Stimulated activated CD8-positive, alpha-beta memory T cell treated with anti-CD3 and anti-CD28 coated beads, Interleukin-4, amount 100 ng/mL, for 24 hours (primary cell): Measurements from ENCODE around the gene THRB.

ENCODE experiments used
- DNase-seq: peaks from one replicate; pipeline ENCODE4 v3.0.0-alpha.2; 2020; ENCODE audit warnings: low read depth

Gene THRB

DNA sequence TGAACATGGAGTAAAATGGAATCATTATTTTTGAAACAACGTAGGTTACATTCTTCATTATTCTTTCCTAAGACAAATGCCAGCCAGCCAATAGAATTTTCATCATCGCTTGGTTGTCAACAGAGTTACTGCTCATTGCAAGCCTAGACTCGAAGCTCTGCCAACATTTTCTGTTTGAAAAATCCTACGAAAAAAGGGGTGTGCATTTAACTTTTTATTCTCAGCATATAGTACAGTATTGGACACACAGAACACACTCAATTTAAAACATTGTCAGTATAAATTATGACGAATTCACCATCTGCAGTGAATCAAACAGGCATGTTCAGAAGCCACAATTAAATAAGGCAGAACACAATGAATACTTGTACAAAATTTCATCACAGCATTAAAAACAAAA is 317.4 kb downstream of the THRB start:
- no peak for DNase-seq

- DNase-seq: no peak
These were observed 320.0 kb downstream of the THRB start for GRCh38 chr3:24174614-24175013.

DNA sequence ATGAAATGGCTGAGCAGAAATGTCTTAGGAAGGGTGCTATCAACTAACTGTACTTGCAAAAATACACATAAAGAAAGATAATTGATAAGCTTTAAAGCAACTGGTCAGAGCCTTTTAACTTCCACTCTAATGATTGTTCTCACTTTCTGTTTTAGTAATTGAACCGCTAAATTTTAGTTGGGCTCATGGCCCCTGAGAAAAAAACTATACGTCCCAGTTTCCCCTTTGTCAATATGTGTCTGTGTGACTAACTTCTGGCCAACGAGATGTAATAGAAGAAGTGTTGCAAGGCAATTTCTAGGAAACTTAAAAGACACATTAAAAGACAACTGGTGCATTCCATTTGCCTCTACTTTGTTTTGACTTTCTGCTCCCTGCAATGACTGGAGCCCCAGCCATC is 325.7 kb downstream of the THRB start:
- no peak for DNase-seq

DNA sequence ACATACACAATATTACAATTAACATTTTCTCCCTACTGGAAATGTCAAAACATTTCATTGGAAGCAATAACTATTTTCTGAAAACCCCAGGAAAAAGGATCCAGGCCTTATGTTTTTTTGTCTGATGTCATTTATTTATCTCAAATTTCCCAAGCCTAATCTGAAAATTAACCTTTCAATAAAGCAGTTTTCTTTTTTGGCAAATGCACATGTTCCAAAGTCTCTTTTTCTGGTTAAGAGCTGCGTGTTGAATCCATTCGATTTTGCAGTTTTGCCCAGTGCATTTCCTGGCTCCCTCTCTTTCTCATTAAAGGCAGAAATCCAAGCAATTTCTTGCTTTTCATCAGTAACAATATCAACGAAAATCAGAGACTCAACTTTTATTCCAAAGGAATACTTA is 327.2 kb downstream of the THRB start:
- no peak for DNase-seq

GRCh38 chr3:24166515-24166914 is 328.1 kb downstream of the THRB start:
- DNase-seq: no peak

DNA sequence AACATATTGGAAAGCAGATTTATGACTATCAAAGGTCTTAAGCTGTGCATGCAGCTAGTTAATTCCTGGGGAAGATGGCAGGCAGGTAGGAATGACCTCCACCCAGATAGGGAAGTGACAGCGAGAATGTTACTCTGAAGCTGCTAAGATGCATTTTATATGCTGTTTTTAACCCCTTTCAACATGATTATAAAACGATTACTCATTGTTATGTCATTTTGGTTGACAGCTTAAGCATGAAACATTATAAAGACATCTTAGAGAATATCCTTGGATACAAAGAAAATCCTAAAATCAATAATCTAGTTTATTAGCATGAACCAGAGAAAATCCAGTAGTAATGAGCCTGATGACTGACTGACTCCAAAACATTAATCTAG is 329.1 kb downstream of the THRB start:
- no peak for DNase-seq

DNA sequence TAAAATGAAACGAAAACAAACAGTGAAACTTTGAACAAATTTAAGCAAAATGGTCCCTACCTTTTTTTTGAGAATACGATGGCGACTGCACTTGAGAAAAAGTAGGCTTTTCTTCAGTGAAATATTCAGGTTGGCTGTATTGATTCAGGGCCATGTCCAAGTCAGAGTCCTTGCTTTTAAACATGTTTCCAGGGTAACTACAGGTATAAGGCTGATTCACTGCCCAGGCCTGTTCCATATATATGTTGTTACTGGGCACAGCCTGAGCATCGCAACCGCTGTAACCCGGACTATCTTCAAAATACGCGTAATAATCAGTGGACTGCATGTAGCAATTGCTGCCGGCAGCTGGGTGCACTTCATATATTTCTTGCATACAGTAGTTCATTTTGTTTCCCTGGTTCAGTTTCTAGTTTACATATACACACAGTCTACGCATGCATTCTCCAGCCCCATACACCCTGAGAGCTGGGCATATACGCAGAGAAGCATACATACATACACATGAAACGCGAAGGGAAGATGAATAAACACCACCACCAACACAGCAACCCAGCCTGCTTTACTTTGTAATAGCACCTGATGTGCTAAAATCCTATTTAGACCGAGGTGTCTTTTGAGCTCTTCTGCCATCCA is 329.6 kb downstream of the THRB start:
- no peak for DNase-seq

DNA sequence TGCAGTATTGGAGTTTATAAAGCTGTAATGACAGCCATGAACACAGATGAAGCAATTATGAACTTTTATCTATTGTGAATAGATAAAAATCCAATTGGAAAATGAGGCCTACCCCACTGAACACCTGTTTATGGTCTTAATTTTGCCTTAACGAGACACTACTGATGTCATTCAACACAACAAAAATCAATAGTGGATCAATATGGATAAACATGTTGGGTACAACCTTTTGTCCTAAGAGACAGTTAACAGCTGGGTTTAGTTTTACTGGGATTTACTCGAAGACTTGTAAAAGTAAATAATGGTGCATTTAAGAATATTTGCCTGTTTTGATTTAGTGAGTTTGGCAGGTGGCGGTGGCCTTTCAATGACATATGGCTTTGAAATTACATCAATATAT is 331.7 kb downstream of the THRB start:
- DNase-seq: no peak

GRCh38 chr3:24161841-24162240 is 332.8 kb downstream of the THRB start:
- DNase-seq: no peak

DNA sequence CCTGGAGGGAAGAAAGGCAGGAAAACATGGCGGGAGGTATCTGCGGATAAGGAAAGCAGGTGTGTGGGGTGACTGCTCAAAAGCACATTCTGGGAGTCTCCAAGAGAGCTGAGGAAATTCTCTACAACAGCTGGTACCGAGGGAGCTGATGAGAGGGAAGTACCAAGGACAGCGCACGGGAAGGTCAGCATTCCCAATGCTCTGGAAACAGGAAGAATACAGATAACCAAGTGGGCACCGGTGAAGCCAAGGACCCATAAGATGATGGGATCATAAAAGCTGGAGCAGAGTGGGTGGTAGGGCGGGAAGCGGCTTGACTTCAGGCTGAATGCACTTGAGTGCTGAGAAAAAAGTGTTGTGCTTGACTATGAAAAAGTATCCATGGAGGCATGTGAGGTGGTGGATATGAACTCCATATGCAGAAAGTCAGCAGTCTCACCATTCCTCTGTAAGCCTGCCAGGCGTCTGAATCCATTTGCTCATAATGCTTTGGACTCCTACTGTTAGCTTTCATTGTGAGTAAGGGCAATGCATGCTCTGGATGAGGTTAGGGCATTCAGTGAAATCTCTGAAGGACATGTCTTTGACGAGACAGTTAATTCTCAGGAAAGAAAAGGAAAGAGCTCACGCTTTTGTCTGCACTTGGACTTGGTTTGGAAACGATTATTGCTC is 334.1 kb downstream of the THRB start:
- DNase-seq: no peak

- no peak for DNase-seq
These were observed 335.7 kb downstream of the THRB start for GRCh38 chr3:24158761-24159454.

DNA sequence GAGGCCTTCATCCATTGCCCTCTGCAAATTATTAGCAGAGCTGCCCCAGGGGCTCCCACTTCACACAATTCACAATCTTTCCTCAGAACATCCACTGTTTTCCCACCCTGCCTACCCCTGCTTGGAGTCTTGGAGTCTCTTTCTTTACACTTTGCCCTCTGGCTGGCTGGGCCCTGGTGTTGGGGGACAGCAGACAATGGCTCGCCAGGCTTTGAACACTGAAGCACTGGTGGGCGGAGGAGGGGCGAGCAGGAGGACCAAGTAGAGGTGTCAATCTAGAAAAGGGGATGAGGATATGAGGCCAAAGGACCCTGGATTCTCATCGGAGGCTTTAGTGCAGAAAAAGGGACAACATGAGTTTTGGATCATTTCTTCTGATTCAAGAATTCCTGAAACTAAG is 337.5 kb downstream of the THRB start:
- no peak for DNase-seq

DNA sequence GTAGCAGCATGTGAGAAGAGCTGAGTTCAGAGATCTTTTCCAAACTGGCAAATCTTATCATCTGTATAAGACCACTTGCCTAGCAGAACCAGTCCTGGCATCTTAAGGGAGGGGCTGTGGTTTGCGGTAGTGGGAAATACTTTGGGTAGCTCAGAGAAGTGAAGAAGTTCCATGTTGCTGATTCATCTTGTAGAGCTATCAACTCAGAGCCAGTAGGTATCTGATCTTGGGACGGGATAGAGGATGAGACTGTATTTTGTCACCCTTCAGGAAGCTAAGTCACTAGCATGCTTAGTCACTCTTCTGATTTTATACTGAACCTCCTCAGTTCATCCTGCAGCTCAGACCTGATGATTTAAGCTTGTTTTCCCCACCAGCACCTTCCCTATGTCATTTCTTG is 338.2 kb downstream of the THRB start:
- DNase-seq: no peak

GRCh38 chr3:24155276-24155675 is 339.4 kb downstream of the THRB start:
- no peak for DNase-seq

DNA sequence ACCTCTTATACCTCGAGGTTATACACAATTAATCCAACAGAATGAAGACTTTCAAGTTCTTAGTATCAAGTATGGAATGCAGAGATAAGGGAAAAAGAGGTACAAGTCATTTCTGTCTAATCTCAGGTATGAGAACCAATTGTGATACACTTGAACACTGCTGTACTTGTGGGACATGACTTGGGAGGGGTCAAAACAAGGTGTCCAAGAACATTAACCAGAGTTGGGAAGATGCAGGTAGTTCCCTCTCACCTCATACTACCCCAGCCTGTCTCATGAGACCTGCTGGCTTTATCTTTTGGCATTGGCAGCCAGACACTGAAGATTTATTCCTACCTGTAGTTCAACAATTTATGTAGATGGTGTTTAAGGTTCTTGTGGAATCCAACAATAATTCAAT is 339.9 kb downstream of the THRB start:
- no peak for DNase-seq

GRCh38 chr3:24154013-24154695 is 340.5 kb downstream of the THRB start:
- no peak for DNase-seq

GRCh38 chr3:24151594-24151993 is 343.1 kb downstream of the THRB start:
- DNase-seq: no peak

- DNase-seq: no peak
These were observed 345.6 kb downstream of the THRB start for GRCh38 chr3:24149032-24149431.

GRCh38 chr3:24145981-24146822 is 348.4 kb downstream of the THRB start:
- DNase-seq: no peak

GRCh38 chr3:24145481-24145880 is 349.2 kb downstream of the THRB start:
- DNase-seq: no peak

GRCh38 chr3:24142127-24142526 is 352.5 kb downstream of the THRB start:
- no peak for DNase-seq

- no peak for DNase-seq
These were observed 353.1 kb downstream of the THRB start for GRCh38 chr3:24141548-24141947.
